Left renal pelvis (tissue), 4 donors: ENCODE results near the gene TEDC2. TPM values are rescaled to one million over a fixed set of nuclear protein-coding genes. Genes with fewer than 3 reads are reported as not detected.

Experiments
- DNase-seq, 4 donors: peaks; one replicate each; pipeline ENCODE4 v3.0.0-alpha.2; 2013; ENCODE audit warnings: low read depth in 4 of 4, low spot score in 3 of 4
- polyA plus RNA-seq, 4 donors: library from polyadenylated mRNA; unstranded; fragments of 120-200 nt; gene quantifications; one replicate each; pipeline ENCODE4 v1.2.1, GENCODE V29; 2013; ENCODE audit not compliant: insufficient read length in 4 of 4

Gene TEDC2
- polyA plus RNA-seq, 4 donors = 6.1 to 14.6 (median 10.1) TPM

DNA sequence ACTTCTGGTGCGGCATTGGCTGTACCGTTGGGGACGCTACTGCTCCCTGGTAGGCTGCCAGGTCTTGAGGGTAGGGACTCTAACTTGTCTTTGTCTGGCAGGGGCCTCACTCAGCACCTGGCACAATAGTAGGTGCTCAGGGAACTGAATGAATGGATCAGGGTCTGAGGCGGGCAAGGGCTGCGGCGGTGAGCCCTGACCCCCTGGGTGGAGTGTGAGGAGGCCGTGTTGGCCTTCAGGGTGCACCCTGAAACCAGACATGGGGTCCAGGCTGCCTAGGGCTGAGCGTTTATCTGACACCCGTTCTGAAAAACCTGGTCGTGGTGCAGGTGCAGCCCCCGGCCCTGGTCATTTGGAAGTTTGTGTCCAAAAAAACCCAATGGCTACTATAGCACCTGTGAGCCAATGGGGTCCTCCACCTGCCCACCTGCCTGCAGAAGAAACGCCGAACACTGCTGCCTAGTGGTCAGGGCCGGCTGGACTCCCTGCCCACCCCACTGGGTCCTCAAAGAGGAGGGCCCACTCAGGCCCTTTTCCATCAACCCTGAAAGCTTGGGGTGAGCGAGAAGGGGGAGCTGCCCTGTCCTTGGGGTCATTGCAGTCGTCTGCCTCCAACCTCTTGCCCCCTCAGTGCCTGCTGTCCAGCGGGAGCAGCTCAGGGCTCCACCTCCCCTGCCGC, 49.0 kb downstream of the TEDC2 start:
- DNase-seq = no peak

DNA sequence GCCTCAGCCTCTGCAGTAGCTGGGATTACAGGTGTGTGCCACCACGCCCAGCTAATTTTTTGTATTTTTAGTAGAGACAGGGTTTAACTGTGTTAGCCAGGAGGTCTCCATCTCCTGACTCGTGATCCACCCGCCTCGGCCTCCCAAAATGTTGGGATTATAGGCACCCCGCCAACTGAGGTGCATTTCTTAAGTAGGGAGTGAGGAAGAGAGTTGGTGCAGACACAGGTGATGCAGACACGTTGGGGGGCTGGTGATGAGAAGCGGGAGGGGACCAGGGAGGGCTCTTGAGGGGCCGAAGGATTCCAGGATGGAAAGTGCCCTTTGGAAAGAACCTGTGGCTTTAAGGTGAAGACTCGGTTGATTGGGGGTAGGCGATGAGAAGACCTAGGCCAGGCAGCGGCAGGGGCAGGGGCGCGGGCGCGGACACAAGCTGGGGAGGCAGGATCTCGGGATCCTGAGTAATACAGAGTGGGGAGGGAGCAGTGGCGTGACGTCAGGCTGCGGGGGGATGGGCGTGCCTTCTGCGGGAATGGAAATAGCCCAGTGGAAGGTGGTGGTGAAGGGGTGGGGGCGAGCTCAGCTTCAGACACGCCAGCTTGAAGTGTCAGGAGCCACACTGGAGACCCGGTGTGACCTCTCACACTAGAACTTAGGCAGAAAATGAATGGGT, 51.4 kb downstream of the TEDC2 start:
- no peak for DNase-seq

DNA sequence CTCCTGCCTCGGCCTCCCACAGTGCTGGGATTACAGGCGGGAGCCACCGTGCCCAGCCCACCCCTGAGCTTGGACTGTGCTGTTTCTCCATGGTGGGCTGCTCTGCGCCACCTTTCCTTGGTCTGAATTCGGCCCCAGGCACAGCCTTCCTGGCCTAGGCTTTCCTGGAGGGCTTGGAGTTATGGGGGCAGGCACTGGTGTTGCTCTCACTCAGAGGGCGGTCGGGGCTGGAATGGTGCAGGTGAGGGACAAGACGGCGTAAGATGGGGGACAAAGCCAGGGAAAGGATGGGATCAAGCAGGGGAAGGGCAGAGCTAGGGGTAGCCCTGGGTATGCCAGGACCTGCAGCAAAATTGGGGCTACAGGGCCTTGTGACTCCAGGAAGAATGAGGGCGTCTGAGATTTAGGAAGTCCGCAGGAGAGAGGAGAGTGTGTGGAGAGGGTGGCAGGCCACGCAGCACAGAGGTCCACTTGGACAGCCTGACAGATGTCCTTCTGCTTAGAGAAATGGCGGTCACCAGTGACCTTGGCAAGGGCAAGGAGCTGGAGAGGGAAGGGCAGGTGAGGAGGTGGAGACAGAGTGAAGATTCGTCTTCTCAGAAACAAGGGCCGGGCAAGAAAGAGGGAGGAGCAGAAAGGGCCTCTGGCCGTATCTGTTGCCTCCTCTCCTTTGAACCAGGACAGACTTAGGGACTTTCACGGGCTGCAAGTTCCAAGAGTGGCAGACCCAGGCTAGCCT, 52.3 kb downstream of the TEDC2 start:
- no peak for DNase-seq

DNA sequence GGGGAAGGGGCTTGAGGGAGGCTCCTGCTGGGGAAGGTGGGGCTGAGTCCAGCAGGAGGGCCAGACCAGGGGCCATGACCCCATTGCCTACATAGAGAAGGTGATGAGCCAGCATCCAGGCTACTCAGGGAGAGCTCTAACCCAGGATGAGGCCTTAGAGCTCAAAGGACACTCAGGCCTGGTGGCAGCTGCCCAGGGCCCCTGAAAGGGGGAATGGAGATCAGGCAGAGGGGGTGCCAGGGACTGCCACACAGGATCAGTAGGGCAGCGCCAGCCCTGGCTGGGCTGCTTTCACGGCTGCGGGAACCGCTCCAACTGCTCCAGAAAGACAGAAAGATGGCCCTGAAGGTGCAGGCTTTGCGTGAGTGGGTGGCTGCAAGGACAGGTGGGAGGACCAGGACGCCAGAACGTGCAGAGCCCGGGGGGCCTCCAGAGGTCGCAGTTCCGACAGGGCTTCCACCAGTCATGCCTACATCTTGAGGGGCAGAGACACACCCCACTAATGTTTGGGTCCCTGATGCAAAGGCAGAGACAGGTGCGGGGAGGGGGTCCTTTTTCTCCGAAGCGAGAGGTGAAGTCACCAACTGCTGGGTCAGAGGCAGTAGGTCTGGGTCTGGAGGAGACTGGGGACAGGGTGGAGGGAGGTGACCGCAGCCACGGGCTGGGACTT, 53.0 kb downstream of the TEDC2 start:
- DNase-seq = no peak

DNA sequence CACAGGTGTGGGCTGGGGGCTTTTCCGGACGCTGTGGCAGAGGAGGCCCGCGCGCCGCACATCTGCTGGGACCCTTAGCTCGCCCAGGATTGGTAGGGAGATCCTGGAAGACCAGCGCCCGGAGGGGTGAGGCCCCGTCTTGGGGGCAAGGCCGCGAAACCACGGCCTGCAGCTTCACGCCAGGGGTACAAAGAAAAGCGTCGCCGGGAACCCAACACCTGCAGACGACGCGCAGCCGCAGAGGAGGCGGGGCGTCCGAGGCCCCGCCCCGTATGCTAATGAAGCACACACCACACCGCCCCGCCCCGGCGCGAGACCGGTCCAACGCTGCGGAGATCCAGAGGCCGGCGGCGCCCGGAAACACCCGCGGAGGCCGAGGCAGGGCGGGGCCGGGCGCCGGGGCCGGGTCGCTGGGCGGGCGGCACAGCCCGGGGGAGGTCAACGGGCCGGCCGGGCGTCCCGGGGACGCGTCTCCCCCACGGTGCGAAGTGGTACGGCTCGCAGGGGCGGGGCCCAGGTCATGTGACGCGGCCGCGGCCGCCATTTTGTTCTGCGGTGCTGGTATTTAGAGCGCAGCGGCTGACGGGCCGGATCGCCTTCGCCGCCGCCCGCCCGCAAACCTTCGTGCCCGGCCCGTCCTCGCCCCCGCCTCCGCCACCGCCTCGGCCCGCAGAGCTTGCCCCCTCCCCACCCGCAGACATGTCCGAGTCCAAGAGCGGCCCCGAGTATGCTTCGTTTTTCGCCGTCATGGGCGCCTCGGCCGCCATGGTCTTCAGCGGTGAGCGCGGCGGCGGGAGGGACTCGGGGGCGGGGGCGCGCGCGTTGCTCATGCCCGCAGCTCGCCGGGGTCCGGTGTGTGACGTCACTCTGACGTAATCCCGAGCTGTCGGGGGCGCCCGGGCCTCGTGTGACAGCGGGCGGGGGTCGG, 53.8 kb downstream of the TEDC2 start, which contains the start of gene ATP6V0C:
TSS of gene ATP6V0C (plus strand) at position 548 of the 928 bp plus-strand sequence. CDS start at position 700, 152 bp downstream.
- peak; percentile 78 to 86 (median 82) for DNase-seq

Other genes with a start within 250 kb of the TEDC2 start
- 10 to 100 TPM in 1 of 4 donors, 1 to 10 TPM in 3; 4.6 to 11.5 (median 5.4) TPM for gene BRICD5, start 249.2 kb upstream of the TEDC2 start, polyA plus RNA-seq
- gene PGP, start 245.3 kb upstream of the TEDC2 start, polyA plus RNA-seq = 10 to 100 TPM in 3 of 4 donors, 1 to 10 TPM in 1; 7.3 to 19.3 (median 13.3) TPM
- 10 to 100 TPM; 13.8 to 24.3 (median 15.7) TPM for gene E4F1, start 236.5 kb upstream of the TEDC2 start, polyA plus RNA-seq
- 1 to 10 TPM in 1 of 4 donors, under 1 TPM in 3; 0.63 to 2.0 (median 0.90) TPM for gene DNASE1L2, start 223.7 kb upstream of the TEDC2 start, polyA plus RNA-seq
- 10 to 100 TPM; 30.5 to 89.5 (median 58.5) TPM for gene ECI1, start 208.5 kb upstream of the TEDC2 start, polyA plus RNA-seq
- gene RNPS1, start 192.0 kb upstream of the TEDC2 start, polyA plus RNA-seq = 100 to 1,000 TPM; 146 to 214 (median 201) TPM
- 10 to 100 TPM in 1 of 4 donors, 1 to 10 TPM in 3; 5.0 to 15.4 (median 5.9) TPM for gene ABCA3, start 119.4 kb upstream of the TEDC2 start, polyA plus RNA-seq
- gene CCNF, start 30.7 kb upstream of the TEDC2 start, polyA plus RNA-seq = 10 to 100 TPM in 2 of 4 donors, 1 to 10 TPM in 2; 7.8 to 11.9 (median 10.3) TPM
- gene NTN3, start 11.2 kb downstream of the TEDC2 start, polyA plus RNA-seq = 1 to 10 TPM; 2.1 to 5.0 (median 2.6) TPM
- 10 to 100 TPM; 15.1 to 22.7 (median 18.3) TPM for gene TBC1D24, start 15.0 kb downstream of the TEDC2 start, polyA plus RNA-seq
- gene ATP6V0C, start 53.8 kb downstream of the TEDC2 start, polyA plus RNA-seq = 100 to 1,000 TPM; 127 to 274 (median 170) TPM
- gene AMDHD2, start 60.3 kb downstream of the TEDC2 start, polyA plus RNA-seq = 10 to 100 TPM; 11.7 to 38.5 (median 23.0) TPM
- 1 to 10 TPM; 1.9 to 7.1 (median 3.5) TPM for gene CEMP1, start 71.3 kb downstream of the TEDC2 start, polyA plus RNA-seq
- gene PDPK1, start 77.9 kb downstream of the TEDC2 start, polyA plus RNA-seq = 10 to 100 TPM; 40.2 to 54.3 (median 46.8) TPM
- 10 to 100 TPM; 19.2 to 26.0 (median 24.0) TPM for gene KCTD5, start 222.4 kb downstream of the TEDC2 start, polyA plus RNA-seq